Left renal cortex interstitium (tissue), 4 donors: ENCODE data around the gene RPL12. TPM values are rescaled to one million over a fixed set of nuclear protein-coding genes. Genes with fewer than 3 reads are reported as not detected.

Source experiments
- DNase-seq, 4 donors: peaks; one replicate each; pipeline ENCODE4 v3.0.0-alpha.2; 2013; ENCODE audit warnings: low read depth in 4 of 4, low spot score in 2 of 4, missing footprints in 1 of 4
- polyA plus RNA-seq, 4 donors: library from polyadenylated mRNA; unstranded; fragments of 120-200 nt; gene quantifications; one replicate each; pipeline ENCODE4 v1.2.1, GENCODE V29; 2013; ENCODE audit not compliant: insufficient read length in 4 of 4

The RPL12 gene
- polyA plus RNA-seq, result 1,000 to 10,000 TPM; 1,443 to 1,801 (median 1,637) TPM

GRCh38 chr9:127450830-127451607, at the start of gene RPL12, which contains the start of gene LRSAM1:
RPL12 (minus strand) TSS chr9:127451406; CDS start chr9:127451317, 89 bp downstream.
LRSAM1 (plus strand) TSS chr9:127451510; CDS start chr9:127454528, 3,018 bp downstream.
- DNase-seq, result peak; percentile 94 to 97 (median 96)

GRCh38 chr9:127500862-127501261, 49.7 kb upstream of the RPL12 start:
- no peak for DNase-seq

- no peak for DNase-seq
These were observed 49.2 kb upstream of the RPL12 start for GRCh38 chr9:127500399-127500798.

GRCh38 chr9:127498298-127498697, 47.1 kb upstream of the RPL12 start:
- no peak for DNase-seq

- DNase-seq, result no peak
These were observed 46.6 kb upstream of the RPL12 start for GRCh38 chr9:127497656-127498290.

GRCh38 chr9:127496974-127497373, 45.8 kb upstream of the RPL12 start:
- DNase-seq, result no peak

- no peak for DNase-seq
These were observed 44.8 kb upstream of the RPL12 start for GRCh38 chr9:127495884-127496555.

GRCh38 chr9:127494304-127494702, 43.1 kb upstream of the RPL12 start:
- no peak for DNase-seq

GRCh38 chr9:127493592-127494303, 42.5 kb upstream of the RPL12 start:
- no peak for DNase-seq

GRCh38 chr9:127492616-127493015, 41.4 kb upstream of the RPL12 start:
- no peak for DNase-seq

- DNase-seq, result no peak
These were observed 40.3 kb upstream of the RPL12 start for GRCh38 chr9:127491516-127491915.

- no peak for DNase-seq
These were observed 39.5 kb upstream of the RPL12 start for GRCh38 chr9:127490535-127491230.

GRCh38 chr9:127489471-127490115, 38.4 kb upstream of the RPL12 start:
- DNase-seq, result peak in 1 of 4 donors; percentile 19

- DNase-seq, result no peak
These were observed 37.7 kb upstream of the RPL12 start for GRCh38 chr9:127488946-127489345.

GRCh38 chr9:127485995-127486394, 34.8 kb upstream of the RPL12 start:
- no peak for DNase-seq

GRCh38 chr9:127482662-127483061, 31.5 kb upstream of the RPL12 start:
- no peak for DNase-seq

- DNase-seq, result no peak
These were observed 28.4 kb upstream of the RPL12 start for GRCh38 chr9:127479507-127480081.

- no peak for DNase-seq
These were observed 23.4 kb upstream of the RPL12 start for GRCh38 chr9:127474592-127474991.

- DNase-seq, result no peak
These were observed 22.7 kb upstream of the RPL12 start for GRCh38 chr9:127473932-127474331.
